H1 (cell line): ENCODE results near the gene DDX60. TPM values are rescaled to one million over a fixed set of nuclear protein-coding genes. Genes with fewer than 3 reads are reported as not detected.
"Not testable (repeated sequence)": the region's sequence is repeated elsewhere in the genome, so short reads cannot be mapped to it uniquely, and the experiment has no call there.

Source experiments
- CTCF ChIA-PET: fragments of 300-600 bp; sonication (Branson Sonifier 250); formaldehyde crosslinking; loops from one replicate; lab custom pipeline; 2021; ENCODE audit not compliant: partially characterized antibody; lab: Charles Lee
- POLR2A ChIA-PET: fragments of 300-600 bp; sonication (Branson Sonifier 250); formaldehyde crosslinking; loops from one replicate; lab custom pipeline; 2021; ENCODE audit warnings: inconsistent platforms; ENCODE audit not compliant: partially characterized antibody; lab: Charles Lee
- DNase-seq, 2 experiments: peaks; one replicate each; pipeline versions ENCODE4 v3.0.0 to v3.0.0-alpha.2; 2010 to 2022; ENCODE audit warnings: low spot score in 2 of 2, low read depth in 1 of 2, mixed read lengths in 1 of 2
- FAIRE-seq: peaks from 2 replicates; lab custom pipeline; 2011; peaks lifted over from hg19 to GRCh38; lab: Jason Lieb, UNC
- H2AFZ ChIP-seq: 2 replicates; pipeline ENCODE4 v1.8.1; 2012; ENCODE audit warnings: low read length, inconsistent platforms
- H2AK5ac ChIP-seq: 2 replicates; pipeline ENCODE4 v1.6.1; 2013; ENCODE audit warnings: low read depth, low read length
- H2BK120ac ChIP-seq: replicated peaks from 2 replicates; pipeline ENCODE3; 2013; ENCODE audit warnings: low read depth, low read length, inconsistent platforms
- H2BK12ac ChIP-seq: 2 replicates; pipeline ENCODE4 v1.6.1; 2013; ENCODE audit warnings: low read depth, low read length
- H2BK15ac ChIP-seq: 2 replicates; pipeline ENCODE4 v1.6.1; 2013; ENCODE audit warnings: low read length
- H2BK20ac ChIP-seq: 2 replicates; pipeline ENCODE4 v1.6.1; 2013; ENCODE audit warnings: low read length
- H2BK5ac ChIP-seq: 2 replicates; pipeline ENCODE4 v1.6.1; 2013; ENCODE audit warnings: low read depth, low read length
- H3K14ac ChIP-seq: 2 replicates; pipeline ENCODE4 v1.6.1; 2013; ENCODE audit warnings: inconsistent platforms; ENCODE audit not compliant: insufficient read length
- H3K18ac ChIP-seq: 2 replicates; pipeline ENCODE4 v1.6.1; 2013; ENCODE audit warnings: low read length; ENCODE audit errors: extremely low read depth
- H3K23ac ChIP-seq: 2 replicates; pipeline ENCODE4 v1.6.1; 2013; ENCODE audit warnings: inconsistent platforms; ENCODE audit not compliant: insufficient read length
- H3K23me2 ChIP-seq: 2 replicates; pipeline ENCODE4 v1.6.1; 2013; ENCODE audit warnings: low read depth, low read length
- H3K27ac ChIP-seq: 2 replicates; pipeline ENCODE4 v1.6.1; 2011; ENCODE audit warnings: low read depth, low read length, inconsistent platforms
- H3K27me3 ChIP-seq, 4 experiments: replicated peaks in 1 of 4; 1 replicate in 1 of 4; 2 replicates in 3 of 4; pipeline versions ENCODE4 v1.6.1 to v1.8.1; 2011 to 2013; ENCODE audit warnings: low read length in 3 of 4, mild to moderate bottlenecking in 3 of 4, inconsistent platforms in 2 of 4, mixed read lengths in 2 of 4, moderate library complexity in 1 of 4; ENCODE audit not compliant: control insufficient read depth in 3 of 4, insufficient read depth in 3 of 4; ENCODE audit errors: extremely low read depth in 1 of 4
- H3K36me3 ChIP-seq, 4 experiments: 2 replicates each; pipeline versions ENCODE4 v1.6.1 to v1.8.1; 2011 to 2013; ENCODE audit warnings: mild to moderate bottlenecking in 4 of 4, low read length in 3 of 4, moderate library complexity in 2 of 4, control low read depth in 1 of 4, inconsistent platforms in 1 of 4; ENCODE audit not compliant: insufficient read depth in 4 of 4, control insufficient read depth in 2 of 4
- H3K4ac ChIP-seq: replicated peaks from 2 replicates; pipeline ENCODE3; 2013; ENCODE audit warnings: low read length, low read depth, mixed read lengths, inconsistent platforms; ENCODE audit not compliant: insufficient read length
- H3K4me1 ChIP-seq, 4 experiments: replicated peaks in 1 of 4; 1 replicate in 1 of 4; 2 replicates in 3 of 4; pipeline versions ENCODE4 v1.6.1 to v1.8.1; 2011 to 2013; ENCODE audit warnings: low read length in 3 of 4, inconsistent platforms in 2 of 4, mixed read lengths in 1 of 4; ENCODE audit not compliant: insufficient read depth in 4 of 4, control insufficient read depth in 3 of 4
- H3K4me2 ChIP-seq, 2 experiments: 2 replicates each; pipeline versions ENCODE4 v1.6.1 to v1.8.1; 2011 to 2013; ENCODE audit warnings: low read depth in 2 of 2, low read length in 2 of 2, control low read depth in 1 of 2, inconsistent platforms in 1 of 2, mild to moderate bottlenecking in 1 of 2; ENCODE audit not compliant: insufficient read depth in 1 of 2
- H3K4me3 ChIP-seq, 4 experiments: fragments of 200-600, 300-600 bp in 1 of 4; sonication (generic), shearing (Covaris generic), sonication (Bioruptor Twin) in 1 of 4; 2 replicates each; pipeline versions ENCODE4 v1.5.1 to v1.8.1; 2011 to 2016; ENCODE audit warnings: low read length in 4 of 4, low read depth in 3 of 4, control low read depth in 2 of 4, inconsistent platforms in 2 of 4, mild to moderate bottlenecking in 2 of 4, mixed read lengths in 1 of 4, moderate library complexity in 1 of 4; ENCODE audit not compliant: insufficient read depth in 2 of 4; ENCODE audit errors: extremely low read depth in 1 of 4
- H3K56ac ChIP-seq: replicated peaks from 2 replicates; pipeline ENCODE3; 2013; ENCODE audit warnings: low read depth, mild to moderate bottlenecking, mixed read lengths, low read length, inconsistent platforms; ENCODE audit not compliant: insufficient read length
- H3K79me1 ChIP-seq: 2 replicates; pipeline ENCODE4 v1.6.1; 2013; ENCODE audit warnings: low read depth, low read length, control low read depth
- H3K79me2 ChIP-seq, 2 experiments: 2 replicates each; pipeline versions ENCODE4 v1.6.1 to v1.8.1; 2012 to 2013; ENCODE audit warnings: low read length in 2 of 2, mild to moderate bottlenecking in 2 of 2, inconsistent platforms in 1 of 2; ENCODE audit not compliant: insufficient read depth in 2 of 2, control insufficient read depth in 1 of 2
- H3K9ac ChIP-seq, 4 experiments: replicated peaks in 1 of 4; 1 replicate in 1 of 4; 2 replicates in 3 of 4; pipeline versions ENCODE4 v1.6.1 to v1.8.1; 2011 to 2013; ENCODE audit warnings: low read depth in 3 of 4, low read length in 3 of 4, control low read depth in 2 of 4, mild to moderate bottlenecking in 2 of 4, moderate library complexity in 2 of 4, inconsistent platforms in 1 of 4; ENCODE audit errors: extremely low read depth in 1 of 4
- H3K9me3 ChIP-seq, 2 experiments: 2 replicates each; pipeline versions ENCODE4 v1.6.1 to v1.8.1; 2012 to 2013; ENCODE audit warnings: mild to moderate bottlenecking in 2 of 2, moderate library complexity in 2 of 2, control low read depth in 1 of 2, inconsistent platforms in 1 of 2, low read depth in 1 of 2, low read length in 1 of 2, mixed read lengths in 1 of 2; ENCODE audit not compliant: insufficient read depth in 2 of 2
- H4K20me1 ChIP-seq, 2 experiments: replicated peaks in 1 of 2; 2 replicates each; pipeline versions ENCODE3 to v1.8.1; 2011 to 2013; ENCODE audit warnings: inconsistent platforms in 2 of 2, low read length in 2 of 2, mild to moderate bottlenecking in 1 of 2; ENCODE audit not compliant: insufficient read depth in 2 of 2, control insufficient read depth in 1 of 2
- H4K5ac ChIP-seq: 2 replicates; pipeline ENCODE4 v1.6.1; 2013; ENCODE audit warnings: low read length, low read depth, mixed read lengths, inconsistent platforms; ENCODE audit not compliant: insufficient read length
- H4K8ac ChIP-seq: 2 replicates; pipeline ENCODE4 v1.8.0; 2013; ENCODE audit warnings: mild to moderate bottlenecking, moderate library complexity, low read length, inconsistent platforms; ENCODE audit not compliant: insufficient read depth; ENCODE audit errors: extremely low read depth
- H4K91ac ChIP-seq: replicated peaks from 2 replicates; pipeline ENCODE3; 2013; ENCODE audit warnings: low read length, mixed read lengths, inconsistent platforms; ENCODE audit not compliant: insufficient read length
- CREB1 ChIP-seq: IDR thresholded peaks from 2 replicates; pipeline ENCODE4 v1.6.1; 2012; ENCODE audit warnings: inconsistent platforms
- WGBS, 2 experiments: shearing (Covaris generic) in 1 of 2; methylation state at CpG; one replicate each; pipeline versions ENCODE4 v1.1.6 to v1.1.7; 2013 to 2015; ENCODE audit warnings: low lambda C conversion rate in 2 of 2, mixed read lengths in 2 of 2, inconsistent platforms in 1 of 2, low coverage in 1 of 2, missing lambda C conversion rate in 1 of 2; ENCODE audit not compliant: insufficient replicate concordance in 2 of 2, insufficient coverage in 1 of 2, insufficient read length in 1 of 2; ENCODE audit errors: extremely low coverage in 1 of 2, missing lambda C conversion rate in 1 of 2; 5-methylcytosine and 5-hydroxymethylcytosine counted together
- polyA plus RNA-seq, 7 experiments: library from polyadenylated mRNA; depleted of rRNA in 3 of 7; stranded (reverse) in 5 of 7; unstranded in 2 of 7; fragments of >200 nt in 5 of 7; fragments of 200-250 nt in 2 of 7; gene quantifications; 1 replicate in 5 of 7; 2 replicates in 1 of 7; 4 replicates in 1 of 7; pipeline versions ENCODE4 v1.2.1 to v1.2.3, GENCODE V29; 2011 to 2013; ENCODE audit warnings: missing spikeins in 2 of 7, mixed read lengths in 2 of 7
- total RNA-seq: library from RNA; stranded (reverse); fragmentation: NEBNext Ultra II Directional; extraction: Animal tissue kit (Norgen Biotek cat#: 25700); gene quantifications from 2 replicates; pipeline ENCODE4 v1.2.1, GENCODE V29; 2021

The DDX60 gene
- total and polyA plus RNA-seq, 2 of the 8 experiments (the other 6 are each of a cell fraction or from before 2014, with no cell fraction given) = 1.00 to 1.6 TPM

- FAIRE-seq, H4K5ac ChIP-seq, H3K4me2 ChIP-seq, H3K27me3 ChIP-seq, H3K18ac ChIP-seq, H3K23me2 ChIP-seq, H3K56ac ChIP-seq, H3K23ac ChIP-seq, H3K4ac ChIP-seq, H3K14ac ChIP-seq, H3K36me3 ChIP-seq, H2BK120ac ChIP-seq, H3K9ac ChIP-seq, H3K4me3 ChIP-seq, H3K79me1 ChIP-seq, H2BK12ac ChIP-seq, H2BK20ac ChIP-seq, H3K4me1 ChIP-seq, H4K8ac ChIP-seq, H3K79me2 ChIP-seq, H4K91ac ChIP-seq, H3K27ac ChIP-seq, DNase-seq, POLR2A ChIA-PET, H2BK15ac ChIP-seq, H2AFZ ChIP-seq, H2BK5ac ChIP-seq, H3K9me3 ChIP-seq, H4K20me1 ChIP-seq, H2AK5ac ChIP-seq: not testable (repeated sequence)
- 96% methylated on average over 5 of the region's 5 CpGs; no CpG with 5 or more reads in 1 of the 2 experiments for WGBS, 2 experiments
- TF ChIP-seq CREB1 = 0 out of 2 replicates have a peak, but pooled peaks have one; percentile 27
- CTCF ChIA-PET = interaction anchor here (1.3 kb wide), 1 partner anchor 211 kb away, joined by 4 read pairs; no protein-coding TSS in a partner anchor
These were observed 15.1 kb downstream of the DDX60 start for GRCh38 chr4:168303430-168303829.
